OCI-LY7 (cell line): ENCODE measurements around the gene KLHL21. TPM values are rescaled to one million over a fixed set of nuclear protein-coding genes. Genes with fewer than 3 reads are reported as not detected.
"Not testable (repeated sequence)": the region's sequence is repeated elsewhere in the genome, so short reads cannot be mapped to it uniquely, and the experiment has no call there.

ENCODE experiments used
- BruUV-seq: library from RNA; stranded (reverse); fragments of 400-500 nt; replicated peaks from 2 replicates; lab custom pipeline; 2021; lab: Mats Ljungman, UMichigan
- CTCF ChIA-PET: fragments of 300-600 bp; sonication (Branson Sonifier 250); formaldehyde crosslinking; loops from one replicate; lab custom pipeline; 2022; ENCODE audit warnings: antibody characterized with exemption; ENCODE audit not compliant: unreplicated experiment; lab: Charles Lee
- POLR2A ChIA-PET: fragments of 300-600 bp; sonication (Branson Sonifier 250); formaldehyde crosslinking; loops from one replicate; lab custom pipeline; 2022; ENCODE audit warnings: antibody characterized with exemption; lab: Charles Lee
- DNase-seq: peaks from one replicate; pipeline ENCODE4 v3.0.0-alpha.2; 2015; ENCODE audit warnings: low spot score
- H2AFZ ChIP-seq: fragments of 200-600 bp; sonication (generic), shearing (Covaris generic); 2 replicates; pipeline ENCODE4 v1.6.1; 2014; ENCODE audit warnings: mild to moderate bottlenecking, antibody characterized with exemption, low read length, moderate library complexity
- H3K27ac ChIP-seq: fragments of 200-600 bp; sonication (generic); 2 replicates; pipeline ENCODE4 v1.5.1; 2014; ENCODE audit warnings: mixed run types, low read depth, mild to moderate bottlenecking, moderate library complexity, low read length, inconsistent platforms; ENCODE audit not compliant: poor library complexity, severe bottlenecking
- H3K36me3 ChIP-seq: fragments of 200-600 bp; sonication (generic); 2 replicates; pipeline ENCODE4 v1.6.1; 2014; ENCODE audit warnings: mild to moderate bottlenecking, antibody characterized with exemption, low read length, moderate library complexity, mixed read lengths; ENCODE audit not compliant: insufficient read depth
- H3K4me1 ChIP-seq: fragments of 200-600 bp; sonication (generic); 2 replicates; pipeline ENCODE4 v1.5.1; 2014; ENCODE audit warnings: mild to moderate bottlenecking, low read length; ENCODE audit not compliant: insufficient read depth, poor library complexity, severe bottlenecking
- H3K4me2 ChIP-seq: fragments of 200-600 bp; sonication (generic); 2 replicates; pipeline ENCODE4 v1.6.1; 2014; ENCODE audit warnings: mild to moderate bottlenecking, low read length
- H3K4me3 ChIP-seq: fragments of 200-600 bp; sonication (generic); 2 replicates; pipeline ENCODE4 v1.5.1; 2014; ENCODE audit warnings: mild to moderate bottlenecking, low read depth, low read length; ENCODE audit not compliant: poor library complexity, severe bottlenecking
- H3K79me2 ChIP-seq: fragments of 200-600 bp; sonication (generic); 2 replicates; pipeline ENCODE4 v1.6.1; 2016; ENCODE audit warnings: low read depth, mild to moderate bottlenecking, low read length, moderate library complexity, mixed read lengths; ENCODE audit not compliant: insufficient read depth
- H3K9me2 ChIP-seq: fragments of 200-600 bp; sonication (generic); 2 replicates; pipeline ENCODE4 v1.6.1; 2016; ENCODE audit warnings: mild to moderate bottlenecking, low read length, mixed read lengths; ENCODE audit not compliant: insufficient read depth
- H3K9me3 ChIP-seq: fragments of 200-600 bp; sonication (generic); 2 replicates; pipeline ENCODE4 v1.6.1; 2014; ENCODE audit warnings: mild to moderate bottlenecking, mixed run types, low read length, mixed read lengths
- H4K20me1 ChIP-seq: fragments of 200-600 bp; sonication (generic); 2 replicates; pipeline ENCODE4 v1.6.1; 2014; ENCODE audit warnings: mild to moderate bottlenecking, antibody characterized with exemption, low read length, moderate library complexity, mixed read lengths; ENCODE audit not compliant: insufficient read depth
- CTCF ChIP-seq: fragments of 200-600 bp; sonication (generic); conservative IDR thresholded peaks from 2 replicates; pipeline ENCODE4 v1.5.1; 2014; ENCODE audit warnings: mild to moderate bottlenecking, antibody characterized with exemption, low read length, moderate library complexity, mixed read lengths
- EZH2phosphoT487 ChIP-seq: fragments of 200-600 bp; sonication (generic); IDR thresholded peaks from 2 replicates; pipeline ENCODE4 v1.6.1; 2018; ENCODE audit warnings: low read depth, borderline replicate concordance, mild to moderate bottlenecking, mixed run types, antibody characterized with exemption, low read length, moderate library complexity, mixed read lengths
- intact Hi-C: fragments of 100-400 bp; cut with micrococcal nuclease; formaldehyde crosslinking; loops from one replicate; pipeline ENCODE4 v1.10.0; 2022; ENCODE audit not compliant: unreplicated experiment
- total RNA-seq, 2 experiments: library from RNA; depleted of rRNA in 1 of 2; stranded (reverse); fragments of >200 nt in 1 of 2; shearing (Covaris generic) in 1 of 2; gene quantifications; 2 replicates each; pipeline ENCODE4 v1.2.3, GENCODE V29; 2014 to 2022

KLHL21 gene
- total RNA-seq, 2 experiments from 2014 or later, result 7.4 to 7.6 TPM

- H3K9me2 ChIP-seq, result no peaks in the 10 kb centered on the region
- no TSS peak for BruUV-seq
- H3K79me2 ChIP-seq, result no peaks in the 10 kb centered on the region
- peak; percentile 32 for DNase-seq
- peaks cover 9% of the 10 kb centered on the region for H3K4me1 ChIP-seq
- TF ChIP-seq CTCF (no peak), EZH2phosphoT487 (no peak)
- H2AFZ ChIP-seq, result 0 out of 2 replicates have a peak overlapping the region, but pooled peaks have one; percentile 19
- H3K4me3 ChIP-seq, result no peak overlapping the region
- H3K9me3 ChIP-seq, result no peaks in the 10 kb centered on the region
- ChIA-PET POLR2A (no interaction called here), CTCF (no interaction called here)
- intact Hi-C loops, result no loop called here
- H3K36me3 ChIP-seq, result no peaks in the 10 kb centered on the region
- no peak overlapping the region for H3K27ac ChIP-seq
- H3K4me2 ChIP-seq, result no peak overlapping the region
- H4K20me1 ChIP-seq, result no peaks in the 10 kb centered on the region
Measured at GRCh38 chr1:6560267-6560666, 42.4 kb downstream of the KLHL21 start.

- H3K4me3 ChIP-seq, H2AFZ ChIP-seq, H4K20me1 ChIP-seq, H3K4me2 ChIP-seq, intact Hi-C loops, H3K9me2 ChIP-seq, H3K36me3 ChIP-seq, H3K27ac ChIP-seq, H3K9me3 ChIP-seq, BruUV-seq, DNase-seq, H3K79me2 ChIP-seq, CTCF ChIA-PET: not testable (repeated sequence)
- H3K4me1 ChIP-seq, result peaks cover 16% of the 10 kb centered on the region
- POLR2A ChIA-PET, result interaction anchor here (0.6 to 0.7 kb wide), 2 partner anchors 8 to 1721 kb away, joined by 3 to 4 read pairs; no protein-coding TSS in a partner anchor
Measured at GRCh38 chr1:6559161-6559560, 43.5 kb downstream of the KLHL21 start.

GRCh38 chr1:6557597-6557996 lies 45.1 kb downstream of the KLHL21 start:
- TF ChIP-seq CTCF, result no peak
- no peak for TF ChIP-seq EZH2phosphoT487
- CTCF ChIA-PET, result no interaction called here
- H3K4me3 ChIP-seq, result no peak overlapping the region
- POLR2A ChIA-PET, result interaction anchor here (0.7 to 1.1 kb wide), 3 partner anchors 13 to 136 kb away, joined by 3 to 6 read pairs (median 4); no protein-coding TSS in a partner anchor
- peaks cover 6% of the 10 kb centered on the region; the same call in 1 of the 2 replicates for H4K20me1 ChIP-seq
- no peak overlapping the region for H2AFZ ChIP-seq
- no peaks in the 10 kb centered on the region for H3K36me3 ChIP-seq
- no TSS peak for BruUV-seq
- H3K79me2 ChIP-seq, result peaks cover 17% of the 10 kb centered on the region
- intact Hi-C loops, result no loop called here
- H3K4me1 ChIP-seq, result peaks cover 23% of the 10 kb centered on the region
- no peak for DNase-seq
- no peak overlapping the region for H3K27ac ChIP-seq
- no peaks in the 10 kb centered on the region for H3K9me3 ChIP-seq
- H3K9me2 ChIP-seq, result no peaks in the 10 kb centered on the region
- no peak overlapping the region for H3K4me2 ChIP-seq
